Measurements from ENCODE around the gene ZNF44.
"Not testable (repeated sequence)": the region's sequence is repeated elsewhere in the genome, so short reads cannot be mapped to it uniquely, and the experiment has no call there.

Gene ZNF44

GRCh38 chr19:12294249-12295158 is at the start of gene ZNF44:
Gene ZNF44, minus strand, starts transcription at chr19:12294883. Its CDS starts 189 bp downstream, at chr19:12294694.
- peak within 1 kb of the TSS; percentile 90 for H3K4me3 ChIP-seq (ENCODE audit: low read length)
- no peaks in the 10 kb centered on the region for H3K27me3 ChIP-seq (ENCODE audit: control insufficient read depth, insufficient read depth, low read length)
- no peaks in the 10 kb centered on the region for H3K36me3 ChIP-seq (ENCODE audit: control insufficient read depth, insufficient read depth, low read length)
- H3K9me3 ChIP-seq (ENCODE audit: control insufficient read depth, low read length) = no peaks in the 10 kb centered on the region
- H3K9ac ChIP-seq (ENCODE audit: low read length) = peak within 1 kb of the TSS; percentile 98
- peaks cover 10% of the 10 kb centered on the region for H3K4me1 ChIP-seq (ENCODE audit: control insufficient read depth, insufficient read depth, low read length)

DNA sequence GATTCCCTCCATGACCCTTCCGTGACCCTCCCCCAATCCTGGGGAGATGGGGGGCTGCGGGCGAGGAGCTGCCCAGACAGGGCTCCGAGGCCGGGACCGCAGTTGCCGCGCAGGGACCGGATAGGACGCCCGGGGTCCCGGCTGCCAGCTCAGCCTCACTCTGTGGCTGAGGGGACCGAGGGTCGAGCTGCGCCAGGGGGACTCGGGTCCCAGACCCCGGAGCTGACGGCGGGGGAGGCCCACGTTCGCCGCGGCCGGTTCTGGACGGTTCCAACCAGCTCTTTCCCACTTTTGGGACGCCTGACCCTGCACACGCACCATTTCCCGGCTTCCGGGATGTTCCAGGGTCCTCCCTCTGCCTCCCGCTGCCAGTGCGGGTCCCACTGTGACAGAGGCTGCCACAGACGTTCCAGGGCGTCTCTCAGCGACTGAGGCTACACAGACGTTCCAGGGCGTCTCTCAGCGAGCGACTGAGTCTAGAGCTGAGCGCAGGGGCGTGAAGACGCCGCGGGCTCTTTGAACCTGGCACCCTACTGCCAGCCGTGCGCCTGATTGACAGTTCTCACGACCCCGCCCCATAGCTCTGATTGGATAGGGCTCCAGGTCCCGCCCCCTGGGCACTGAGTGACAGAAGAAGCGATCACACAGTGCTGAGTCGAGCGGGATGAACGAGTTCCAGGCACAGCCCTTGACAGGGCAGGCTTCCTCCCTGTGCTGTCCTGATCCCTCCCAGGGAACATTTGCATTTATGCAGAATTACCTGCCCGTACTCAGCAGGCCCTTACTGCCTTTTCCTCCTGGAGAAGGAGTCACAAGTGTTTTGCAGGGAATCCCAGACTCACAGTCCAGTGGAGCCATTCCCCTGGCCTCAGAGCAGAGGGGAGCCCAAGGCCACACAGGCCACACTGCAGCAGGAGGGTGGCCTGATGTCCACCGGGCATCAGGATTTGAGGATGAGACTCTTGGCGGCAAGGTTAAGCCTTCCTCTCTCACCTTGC is 38.8 kb upstream of the ZNF44 start, which contains the start of gene ZNF563:
ZNF563 (minus strand) TSS at position 472 of the 998 bp plus-strand sequence; CDS start at position 321, 151 bp downstream.
- no peaks in the 10 kb centered on the region for H3K9me3 ChIP-seq (ENCODE audit: control insufficient read depth, low read length)
- no peaks in the 10 kb centered on the region for H3K36me3 ChIP-seq (ENCODE audit: control insufficient read depth, insufficient read depth, low read length)
- H3K9ac ChIP-seq (ENCODE audit: low read length) = peak within 1 kb of the TSS; percentile 84
- H3K4me1 ChIP-seq (ENCODE audit: control insufficient read depth, insufficient read depth, low read length) = peaks cover 17% of the 10 kb centered on the region
- H3K27me3 ChIP-seq (ENCODE audit: control insufficient read depth, insufficient read depth, low read length) = no peaks in the 10 kb centered on the region
- H3K4me3 ChIP-seq (ENCODE audit: low read length) = peak within 1 kb of the TSS; percentile 42

DNA sequence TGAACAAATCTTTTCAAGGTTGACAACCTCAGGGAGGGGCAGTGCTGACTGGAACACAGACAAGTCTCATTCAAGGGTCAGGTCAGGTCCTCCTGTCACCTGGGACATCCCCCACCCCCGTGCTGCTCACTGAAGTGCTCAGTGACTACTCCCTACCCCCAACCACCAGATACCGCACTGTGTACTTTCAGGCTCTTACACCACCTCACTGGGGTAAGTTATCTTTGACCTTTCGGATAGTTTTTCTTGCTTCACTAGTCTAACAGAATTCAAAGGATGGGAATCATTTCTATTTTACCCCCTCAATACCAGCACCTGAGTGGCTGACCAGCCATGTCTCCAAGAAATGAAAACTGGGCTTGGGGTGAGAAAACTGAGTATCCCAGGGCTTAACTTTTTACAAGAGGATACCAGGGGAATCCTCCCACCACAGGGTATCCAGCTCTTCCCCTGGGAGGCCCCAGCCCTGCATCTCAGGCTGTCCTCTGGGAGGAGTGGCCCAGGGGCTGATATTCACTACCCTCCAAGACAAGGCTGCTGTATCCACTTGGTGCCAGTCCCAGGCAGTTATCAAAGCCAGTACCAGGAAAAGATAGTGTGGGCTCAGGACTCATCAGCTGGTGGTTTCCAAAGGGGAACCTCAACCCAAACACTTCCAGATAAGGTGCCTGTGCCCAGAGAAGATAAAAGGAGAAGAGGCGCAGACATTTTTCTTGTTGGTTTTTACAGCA is 36.7 kb upstream of the ZNF44 start:
- peaks cover 17% of the 10 kb centered on the region for H3K4me1 ChIP-seq (ENCODE audit: control insufficient read depth, insufficient read depth, low read length)
- H3K36me3 ChIP-seq (ENCODE audit: control insufficient read depth, insufficient read depth, low read length) = no peaks in the 10 kb centered on the region
- H3K27me3 ChIP-seq (ENCODE audit: control insufficient read depth, insufficient read depth, low read length) = no peaks in the 10 kb centered on the region
- no peaks in the 10 kb centered on the region for H3K9me3 ChIP-seq (ENCODE audit: control insufficient read depth, low read length)
- no peak overlapping the region for H3K9ac ChIP-seq (ENCODE audit: low read length)
- no peak overlapping the region for H3K4me3 ChIP-seq (ENCODE audit: low read length)

DNA sequence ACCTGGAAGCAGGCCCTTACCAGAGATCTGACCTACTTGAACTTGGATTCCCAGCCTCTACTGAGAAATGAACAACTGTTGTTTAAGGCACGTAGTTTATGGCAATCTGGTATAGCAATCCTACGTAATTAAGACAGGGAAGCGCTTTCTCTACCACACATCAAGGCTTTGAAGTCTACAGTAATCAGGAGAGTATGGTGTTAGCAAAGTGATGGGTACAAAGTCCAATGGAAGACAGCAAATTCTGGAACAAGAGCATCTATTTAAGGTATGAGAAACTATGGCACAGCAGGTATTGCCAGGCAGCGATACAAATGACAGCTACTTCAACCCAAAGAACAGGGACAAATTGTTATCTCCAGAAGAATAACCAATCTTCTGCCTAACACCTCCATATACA is 35.7 kb upstream of the ZNF44 start:
- H3K9me3 ChIP-seq (ENCODE audit: control insufficient read depth, low read length) = no peaks in the 10 kb centered on the region
- H3K36me3 ChIP-seq (ENCODE audit: control insufficient read depth, insufficient read depth, low read length) = no peaks in the 10 kb centered on the region
- no peaks in the 10 kb centered on the region for H3K27me3 ChIP-seq (ENCODE audit: control insufficient read depth, insufficient read depth, low read length)
- peaks cover 17% of the 10 kb centered on the region for H3K4me1 ChIP-seq (ENCODE audit: control insufficient read depth, insufficient read depth, low read length)
- no peak overlapping the region for H3K4me3 ChIP-seq (ENCODE audit: low read length)
- no peak overlapping the region for H3K9ac ChIP-seq (ENCODE audit: low read length)

- no peaks in the 10 kb centered on the region for H3K9me3 ChIP-seq (ENCODE audit: control insufficient read depth, low read length)
- no peak overlapping the region for H3K4me3 ChIP-seq (ENCODE audit: low read length)
- no peak overlapping the region for H3K9ac ChIP-seq (ENCODE audit: low read length)
- no peaks in the 10 kb centered on the region for H3K27me3 ChIP-seq (ENCODE audit: control insufficient read depth, insufficient read depth, low read length)
- no peaks in the 10 kb centered on the region for H3K4me1 ChIP-seq (ENCODE audit: control insufficient read depth, insufficient read depth, low read length)
- H3K36me3 ChIP-seq (ENCODE audit: control insufficient read depth, insufficient read depth, low read length) = no peaks in the 10 kb centered on the region
These were observed 31.0 kb upstream of the ZNF44 start for GRCh38 chr19:12325690-12326089.

DNA sequence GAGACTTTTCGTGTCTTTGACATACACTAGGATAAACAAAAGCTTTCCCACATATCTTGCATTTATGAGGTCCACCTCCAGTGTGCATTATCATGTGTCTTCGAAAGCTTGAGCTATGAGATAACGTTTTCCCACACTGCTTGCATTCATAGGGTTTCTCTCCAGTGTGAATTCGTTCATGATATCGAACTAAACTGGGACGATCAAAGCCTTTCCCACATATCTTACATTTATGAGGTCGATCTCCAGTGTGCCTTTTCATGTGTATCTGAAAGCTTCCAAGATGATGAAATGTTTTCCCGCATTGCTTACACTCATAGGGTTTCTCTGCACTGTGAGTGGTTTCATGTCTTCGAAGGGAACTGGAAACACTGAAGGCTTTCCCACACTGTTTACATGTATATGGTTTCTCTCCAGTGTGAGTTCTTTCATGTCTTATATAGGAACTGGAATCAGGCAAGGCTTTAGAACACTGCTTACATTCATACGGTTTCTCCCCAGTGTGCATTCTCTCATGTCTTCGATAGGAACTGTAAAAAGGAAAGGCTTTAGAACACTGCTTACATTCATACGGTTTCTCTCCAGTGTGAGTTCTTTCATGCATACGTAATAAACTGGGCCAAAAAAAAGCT is 24.2 kb upstream of the ZNF44 start:
- Histone ChIP-seq H3K36me3 (ENCODE audit: control insufficient read depth, insufficient read depth, low read length) (no peaks in the 10 kb centered on the region), H3K27me3 (ENCODE audit: control insufficient read depth, insufficient read depth, low read length) (no peaks in the 10 kb centered on the region)

GRCh38 chr19:12314553-12314952 is 19.9 kb upstream of the ZNF44 start:
- Histone ChIP-seq H3K36me3 (ENCODE audit: control insufficient read depth, insufficient read depth, low read length) (no peaks in the 10 kb centered on the region), H3K9ac (ENCODE audit: low read length) (peak overlapping the region; percentile 36), H3K4me1 (ENCODE audit: control insufficient read depth, insufficient read depth, low read length) (peaks cover 7% of the 10 kb centered on the region), H3K27me3 (ENCODE audit: control insufficient read depth, insufficient read depth, low read length) (no peaks in the 10 kb centered on the region), H3K4me3 (ENCODE audit: low read length) (no peak overlapping the region), H3K9me3 (ENCODE audit: control insufficient read depth, low read length) (no peaks in the 10 kb centered on the region)

More for the DNA sequence above, 24.2 kb upstream of the ZNF44 start:
- Histone ChIP-seq H3K9ac (ENCODE audit: low read length) (no peak overlapping the region), H3K4me1 (ENCODE audit: control insufficient read depth, insufficient read depth, low read length) (peaks cover 7% of the 10 kb centered on the region), H3K4me3 (ENCODE audit: low read length) (no peak overlapping the region), H3K9me3 (ENCODE audit: control insufficient read depth, low read length) (no peaks in the 10 kb centered on the region)

- H3K4me3 ChIP-seq (ENCODE audit: low read length); H3K36me3 ChIP-seq (ENCODE audit: control insufficient read depth, insufficient read depth, low read length); H3K4me1 ChIP-seq (ENCODE audit: control insufficient read depth, insufficient read depth, low read length); H3K9ac ChIP-seq (ENCODE audit: low read length); H3K9me3 ChIP-seq (ENCODE audit: control insufficient read depth, low read length); H3K27me3 ChIP-seq (ENCODE audit: control insufficient read depth, insufficient read depth, low read length): not testable (repeated sequence)
These were observed 14.2 kb upstream of the ZNF44 start for GRCh38 chr19:12308891-12309290.

DNA sequence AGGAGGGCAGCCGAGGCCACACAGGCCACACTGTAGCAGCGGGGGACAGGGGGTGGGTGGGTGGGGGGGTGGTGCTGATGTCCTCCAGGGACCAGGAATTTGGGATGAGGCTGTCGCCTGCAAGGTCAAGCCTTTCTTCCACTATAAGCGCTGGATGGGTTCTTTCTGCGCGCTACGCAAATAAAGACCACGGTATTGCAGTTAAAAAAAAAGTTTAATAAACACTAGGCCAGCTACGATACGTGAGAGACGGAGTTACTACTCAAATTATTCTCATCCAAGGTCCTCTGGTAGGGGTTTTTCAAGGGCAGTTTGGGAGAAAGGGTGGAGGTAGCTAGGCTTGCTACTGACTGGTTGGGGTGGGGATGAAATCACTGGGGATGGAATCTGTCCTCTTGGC is 508 bp upstream of the ZNF44 start:
- H3K36me3 ChIP-seq (ENCODE audit: control insufficient read depth, insufficient read depth, low read length) = no peaks in the 10 kb centered on the region
- H3K9ac ChIP-seq (ENCODE audit: low read length) = peak overlapping the region; percentile 98
- H3K9me3 ChIP-seq (ENCODE audit: control insufficient read depth, low read length) = no peaks in the 10 kb centered on the region
- H3K27me3 ChIP-seq (ENCODE audit: control insufficient read depth, insufficient read depth, low read length) = no peaks in the 10 kb centered on the region
- peak overlapping the region; percentile 90 for H3K4me3 ChIP-seq (ENCODE audit: low read length)
- peaks cover 10% of the 10 kb centered on the region for H3K4me1 ChIP-seq (ENCODE audit: control insufficient read depth, insufficient read depth, low read length)

DNA sequence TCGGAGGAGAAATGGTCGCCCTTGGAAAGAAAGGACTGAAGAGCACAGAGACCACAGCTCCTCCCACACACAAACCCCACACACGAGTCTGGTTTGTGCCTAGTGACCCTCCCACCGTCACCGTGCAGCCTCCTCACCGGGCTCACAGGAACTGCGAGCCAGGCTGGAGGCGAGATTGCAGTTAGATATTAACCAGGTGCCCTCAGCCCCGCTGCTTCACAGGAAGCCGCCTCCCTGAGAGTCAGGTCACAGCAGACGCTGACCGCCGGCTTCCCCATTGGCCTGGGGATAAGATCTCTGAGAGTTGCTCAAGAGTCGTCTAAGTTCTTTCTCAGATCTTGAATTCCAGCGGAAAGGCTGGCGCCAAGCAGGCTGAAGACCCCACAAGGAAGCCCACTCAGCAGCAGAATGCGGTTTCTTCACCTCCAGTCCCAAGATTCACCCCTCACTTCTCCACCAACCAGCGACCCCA is 870 bp downstream of the ZNF44 start:
- Histone ChIP-seq H3K9ac (ENCODE audit: low read length) (peak overlapping the region; percentile 98), H3K9me3 (ENCODE audit: control insufficient read depth, low read length) (no peaks in the 10 kb centered on the region), H3K36me3 (ENCODE audit: control insufficient read depth, insufficient read depth, low read length) (no peaks in the 10 kb centered on the region), H3K27me3 (ENCODE audit: control insufficient read depth, insufficient read depth, low read length) (no peaks in the 10 kb centered on the region), H3K4me1 (ENCODE audit: control insufficient read depth, insufficient read depth, low read length) (peaks cover 16% of the 10 kb centered on the region), H3K4me3 (ENCODE audit: low read length) (peak overlapping the region; percentile 90)

- Histone ChIP-seq H3K4me3 (ENCODE audit: low read length) (no peak overlapping the region), H3K36me3 (ENCODE audit: control insufficient read depth, insufficient read depth, low read length) (no peaks in the 10 kb centered on the region), H3K9ac (ENCODE audit: low read length) (no peak overlapping the region), H3K4me1 (ENCODE audit: control insufficient read depth, insufficient read depth, low read length) (peaks cover 16% of the 10 kb centered on the region), H3K27me3 (ENCODE audit: control insufficient read depth, insufficient read depth, low read length) (no peaks in the 10 kb centered on the region), H3K9me3 (ENCODE audit: control insufficient read depth, low read length) (no peaks in the 10 kb centered on the region)
These were observed 5.0 kb downstream of the ZNF44 start for GRCh38 chr19:12289790-12290065.

Data from mucosa of stomach (tissue), 1 donor.